Endothelial cell (in vitro differentiated cells): ENCODE measurements around the gene TEAD1. TPM values are rescaled to one million over a fixed set of nuclear protein-coding genes. Genes with fewer than 3 reads are reported as not detected.

Experiments used
- DNase-seq: peaks from one replicate; pipeline ENCODE4 v3.0.0; 2021; ENCODE audit warnings: low spot score
- H3K27ac Mint-ChIP-seq: one replicate; pipeline ENCODE4 v1.8.0; 2021; ENCODE audit warnings: mixed read lengths, inconsistent platforms; ENCODE audit not compliant: unreplicated experiment
- H3K27me3 Mint-ChIP-seq: one replicate; pipeline ENCODE4 v1.8.0; 2021; ENCODE audit warnings: mild to moderate bottlenecking, moderate library complexity, mixed read lengths, inconsistent platforms; ENCODE audit not compliant: unreplicated experiment
- H3K36me3 Mint-ChIP-seq: one replicate; pipeline ENCODE4 v1.8.0; 2021; ENCODE audit warnings: mild to moderate bottlenecking, low read depth, mixed read lengths, inconsistent platforms; ENCODE audit not compliant: unreplicated experiment
- H3K4me1 Mint-ChIP-seq: one replicate; pipeline ENCODE4 v1.8.0; 2021; ENCODE audit warnings: mild to moderate bottlenecking, mixed read lengths, inconsistent platforms; ENCODE audit not compliant: unreplicated experiment
- H3K4me3 Mint-ChIP-seq: one replicate; pipeline ENCODE4 v1.8.0; 2021; ENCODE audit warnings: mild to moderate bottlenecking, mixed read lengths, inconsistent platforms; ENCODE audit not compliant: unreplicated experiment
- H3K9me3 Mint-ChIP-seq: one replicate; pipeline ENCODE4 v1.8.0; 2021; ENCODE audit warnings: mixed read lengths, inconsistent platforms; ENCODE audit not compliant: unreplicated experiment
- total RNA-seq: library from RNA; stranded (reverse); fragmentation: NEBNext Ultra II Directional; extraction: Animal tissue kit (Norgen Biotek cat#: 25700); gene quantifications from one replicate; pipeline ENCODE4 v1.2.1, GENCODE V29; 2021; ENCODE audit not compliant: unreplicated experiment
- TF ChIP-seq, protein P1 (sequence below): fragments of 200-600 bp; sonication (generic); IDR thresholded peaks from one replicate; pipeline ENCODE4 v1.5.0; 2021; ENCODE audit warnings: antibody characterized with exemption; ENCODE audit not compliant: unreplicated experiment

TEAD1 gene
- total RNA-seq, 1 donor from 2014 or later, result 54.4 TPM

DNA sequence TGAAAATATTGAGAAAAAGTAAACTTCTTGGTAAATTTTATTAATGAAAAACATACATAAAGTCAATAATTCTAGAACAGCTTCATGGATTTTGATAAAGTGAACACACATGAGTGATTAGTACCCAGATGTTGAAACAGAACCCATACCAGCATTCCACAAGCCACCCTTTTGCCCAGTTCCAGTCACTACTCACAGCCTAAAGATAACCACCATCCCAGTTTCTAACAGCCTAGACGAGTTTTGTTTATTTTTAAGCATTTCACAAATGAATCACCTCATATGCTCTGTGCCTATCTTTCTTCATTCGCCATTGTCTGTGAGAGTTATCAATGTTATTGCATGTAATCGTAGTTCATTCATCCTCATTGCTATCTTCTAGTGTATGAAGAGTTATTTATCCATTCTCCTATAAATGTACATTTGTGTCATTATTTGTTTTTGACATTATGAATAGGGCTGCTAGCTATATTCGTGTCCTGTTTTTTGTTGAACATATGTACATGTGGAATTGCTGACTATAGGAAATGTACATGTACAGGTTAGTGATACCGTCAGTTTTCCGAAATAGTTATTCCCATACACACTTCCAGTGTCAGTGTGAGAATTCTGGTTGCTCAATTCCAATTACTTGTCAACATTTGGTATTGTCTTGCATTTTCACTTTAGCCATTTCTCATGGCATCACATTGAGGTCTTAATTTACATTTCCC is 44.5 kb upstream of the TEAD1 start:
- TF ChIP-seq, protein P1, sequence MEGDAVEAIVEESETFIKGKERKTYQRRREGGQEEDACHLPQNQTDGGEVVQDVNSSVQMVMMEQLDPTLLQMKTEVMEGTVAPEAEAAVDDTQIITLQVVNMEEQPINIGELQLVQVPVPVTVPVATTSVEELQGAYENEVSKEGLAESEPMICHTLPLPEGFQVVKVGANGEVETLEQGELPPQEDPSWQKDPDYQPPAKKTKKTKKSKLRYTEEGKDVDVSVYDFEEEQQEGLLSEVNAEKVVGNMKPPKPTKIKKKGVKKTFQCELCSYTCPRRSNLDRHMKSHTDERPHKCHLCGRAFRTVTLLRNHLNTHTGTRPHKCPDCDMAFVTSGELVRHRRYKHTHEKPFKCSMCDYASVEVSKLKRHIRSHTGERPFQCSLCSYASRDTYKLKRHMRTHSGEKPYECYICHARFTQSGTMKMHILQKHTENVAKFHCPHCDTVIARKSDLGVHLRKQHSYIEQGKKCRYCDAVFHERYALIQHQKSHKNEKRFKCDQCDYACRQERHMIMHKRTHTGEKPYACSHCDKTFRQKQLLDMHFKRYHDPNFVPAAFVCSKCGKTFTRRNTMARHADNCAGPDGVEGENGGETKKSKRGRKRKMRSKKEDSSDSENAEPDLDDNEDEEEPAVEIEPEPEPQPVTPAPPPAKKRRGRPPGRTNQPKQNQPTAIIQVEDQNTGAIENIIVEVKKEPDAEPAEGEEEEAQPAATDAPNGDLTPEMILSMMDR, result no peak
- Mint-ChIP-seq H3K27ac (no peak overlapping the region), H3K4me3 (no peak overlapping the region), H3K27me3 (no peaks in the 10 kb centered on the region), H3K36me3 (no peaks in the 10 kb centered on the region), H3K9me3 (no peaks in the 10 kb centered on the region), H3K4me1 (no peaks in the 10 kb centered on the region)
- no peak for DNase-seq

DNA sequence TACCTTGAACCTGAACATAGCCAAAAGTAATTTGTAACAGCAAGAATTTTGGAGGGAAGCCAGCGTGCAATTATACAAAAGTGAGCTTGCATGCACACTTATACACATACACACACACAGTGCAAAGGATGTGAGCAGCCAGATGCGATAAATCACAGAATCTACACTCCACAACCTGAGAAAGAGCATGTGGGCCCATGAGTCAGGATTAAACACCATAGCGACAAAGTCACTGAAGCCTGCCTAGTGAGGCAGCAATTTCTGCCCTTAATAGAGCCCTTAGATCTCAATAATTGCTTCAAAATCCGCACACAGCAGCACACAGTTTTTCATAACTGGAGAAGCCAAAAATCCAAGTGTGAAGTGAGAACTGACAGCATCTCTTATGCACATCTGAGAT is 42.6 kb upstream of the TEAD1 start:
- Mint-ChIP-seq H3K4me3 (no peak overlapping the region), H3K9me3 (no peaks in the 10 kb centered on the region), H3K36me3 (no peaks in the 10 kb centered on the region), H3K4me1 (no peaks in the 10 kb centered on the region), H3K27me3 (no peaks in the 10 kb centered on the region), H3K27ac (no peak overlapping the region)
- no peak for DNase-seq
- TF ChIP-seq, protein P1, result no peak

DNA sequence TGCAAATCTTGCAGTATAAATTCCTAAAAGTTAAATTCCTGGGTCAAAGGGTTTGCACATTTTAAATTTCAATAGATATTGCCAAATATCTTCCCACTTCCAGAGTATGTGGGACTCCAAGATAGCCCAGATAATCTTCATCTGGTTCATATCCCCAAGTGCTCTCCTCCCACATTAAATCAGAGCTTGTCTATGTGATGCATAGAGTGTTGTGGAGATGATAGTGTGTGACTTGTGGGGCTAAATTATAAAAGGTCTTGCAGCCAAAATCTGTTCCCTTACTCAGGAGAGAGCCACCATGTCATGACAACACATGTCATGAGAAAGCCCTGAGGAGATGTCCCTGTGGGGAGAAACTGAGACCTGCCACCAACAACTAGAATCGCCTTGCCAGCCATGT is 39.9 kb upstream of the TEAD1 start:
- TF ChIP-seq, protein P1, result no peak
- Mint-ChIP-seq H3K9me3 (no peaks in the 10 kb centered on the region), H3K27me3 (no peaks in the 10 kb centered on the region), H3K4me3 (no peak overlapping the region), H3K27ac (no peak overlapping the region), H3K36me3 (no peaks in the 10 kb centered on the region), H3K4me1 (peaks cover 3% of the 10 kb centered on the region)
- no peak for DNase-seq

DNA sequence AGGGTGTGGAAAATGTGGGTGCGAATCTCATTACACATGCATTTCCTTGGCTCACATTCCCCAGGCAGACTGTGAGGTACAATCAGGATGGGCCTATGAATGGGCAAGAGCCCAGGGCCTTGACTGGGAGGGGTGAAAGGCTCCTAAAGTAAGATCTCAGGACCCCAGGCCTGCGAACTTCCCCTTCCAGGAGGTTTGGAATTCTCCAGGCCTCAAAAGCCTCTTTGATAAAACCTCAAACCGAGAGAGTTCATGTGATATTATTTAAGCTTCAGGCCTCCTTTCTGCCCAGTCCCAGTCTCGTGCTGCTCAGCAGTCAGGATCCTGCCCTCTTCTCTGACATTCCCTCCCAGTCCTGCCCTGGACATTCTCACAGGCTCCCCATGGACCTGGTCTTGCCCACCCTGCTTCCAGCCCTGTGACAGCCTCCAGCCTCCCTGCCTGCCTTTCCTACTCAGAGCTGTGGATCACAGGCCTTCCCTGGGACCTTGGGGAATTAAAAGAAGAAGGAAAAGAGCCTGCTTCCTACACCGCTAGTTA is 37.3 kb upstream of the TEAD1 start:
- Mint-ChIP-seq H3K4me3 (no peak overlapping the region), H3K27me3 (peaks cover 12% of the 10 kb centered on the region), H3K36me3 (peaks cover 7% of the 10 kb centered on the region), H3K4me1 (peaks cover 14% of the 10 kb centered on the region), H3K27ac (no peak overlapping the region), H3K9me3 (no peaks in the 10 kb centered on the region)
- TF ChIP-seq, protein P1, result no peak
- no peak for DNase-seq

DNA sequence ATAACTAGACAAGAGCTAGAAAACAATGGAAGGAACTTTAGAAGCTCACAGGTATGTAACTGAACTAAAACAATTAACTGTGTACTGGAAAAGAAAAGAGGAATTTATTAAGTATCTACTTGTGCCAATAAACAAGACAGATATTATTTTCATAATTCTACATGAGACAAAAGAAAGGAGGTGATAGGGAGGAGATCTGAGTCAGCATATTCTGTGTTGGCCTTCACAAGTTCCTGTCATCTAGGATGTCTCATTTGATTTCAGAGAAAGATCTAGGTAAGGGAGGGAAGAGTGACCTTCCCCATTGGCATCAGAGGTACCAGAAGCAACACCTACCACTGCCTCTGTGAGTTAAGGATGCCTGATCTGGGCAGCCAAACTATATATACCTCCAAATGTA is 34.8 kb upstream of the TEAD1 start:
- Mint-ChIP-seq H3K4me1 (peaks cover 26% of the 10 kb centered on the region), H3K27me3 (peaks cover 13% of the 10 kb centered on the region), H3K27ac (no peak overlapping the region), H3K36me3 (peaks cover 7% of the 10 kb centered on the region), H3K9me3 (no peaks in the 10 kb centered on the region), H3K4me3 (no peak overlapping the region)
- TF ChIP-seq, protein P1, result no peak
- no peak for DNase-seq
